ENCODE measurements around the gene HOXB3.

GRCh38 chr17:48502901-48503300 is 87.1 kb downstream of the HOXB3 start:
- TF ChIP-seq, protein P1, sequence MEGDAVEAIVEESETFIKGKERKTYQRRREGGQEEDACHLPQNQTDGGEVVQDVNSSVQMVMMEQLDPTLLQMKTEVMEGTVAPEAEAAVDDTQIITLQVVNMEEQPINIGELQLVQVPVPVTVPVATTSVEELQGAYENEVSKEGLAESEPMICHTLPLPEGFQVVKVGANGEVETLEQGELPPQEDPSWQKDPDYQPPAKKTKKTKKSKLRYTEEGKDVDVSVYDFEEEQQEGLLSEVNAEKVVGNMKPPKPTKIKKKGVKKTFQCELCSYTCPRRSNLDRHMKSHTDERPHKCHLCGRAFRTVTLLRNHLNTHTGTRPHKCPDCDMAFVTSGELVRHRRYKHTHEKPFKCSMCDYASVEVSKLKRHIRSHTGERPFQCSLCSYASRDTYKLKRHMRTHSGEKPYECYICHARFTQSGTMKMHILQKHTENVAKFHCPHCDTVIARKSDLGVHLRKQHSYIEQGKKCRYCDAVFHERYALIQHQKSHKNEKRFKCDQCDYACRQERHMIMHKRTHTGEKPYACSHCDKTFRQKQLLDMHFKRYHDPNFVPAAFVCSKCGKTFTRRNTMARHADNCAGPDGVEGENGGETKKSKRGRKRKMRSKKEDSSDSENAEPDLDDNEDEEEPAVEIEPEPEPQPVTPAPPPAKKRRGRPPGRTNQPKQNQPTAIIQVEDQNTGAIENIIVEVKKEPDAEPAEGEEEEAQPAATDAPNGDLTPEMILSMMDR (IDR thresholded peaks at IDR 0.05), result no peak
- no peak for TF ChIP-seq POLR2A (IDR thresholded peaks at IDR 0.05)
